Ureter (tissue), 1 donor: ENCODE measurements around the gene BZW2. TPM values are rescaled to one million over a fixed set of nuclear protein-coding genes. Genes with fewer than 3 reads are reported as not detected.
A peak's percentile ranks its signal among the peaks of the same experiment; 100 is the strongest.
"Not testable (repeated sequence)": the region's sequence is repeated elsewhere in the genome, so short reads cannot be mapped to it uniquely, and the experiment has no call there.

ENCODE experiments used
- DNase-seq: peaks from one replicate; pipeline ENCODE4 v3.0.0-alpha.2; 2020; ENCODE audit warnings: low spot score
- total RNA-seq: library from RNA; stranded (reverse); gene quantifications from one replicate; pipeline ENCODE4 v1.2.4, GENCODE V29; 2023
- donor health status: DM: yes; HTN: yes; CAD: no.

Gene BZW2
- total RNA-seq, 1 donor from 2014 or later, result 96.3 TPM

DNA sequence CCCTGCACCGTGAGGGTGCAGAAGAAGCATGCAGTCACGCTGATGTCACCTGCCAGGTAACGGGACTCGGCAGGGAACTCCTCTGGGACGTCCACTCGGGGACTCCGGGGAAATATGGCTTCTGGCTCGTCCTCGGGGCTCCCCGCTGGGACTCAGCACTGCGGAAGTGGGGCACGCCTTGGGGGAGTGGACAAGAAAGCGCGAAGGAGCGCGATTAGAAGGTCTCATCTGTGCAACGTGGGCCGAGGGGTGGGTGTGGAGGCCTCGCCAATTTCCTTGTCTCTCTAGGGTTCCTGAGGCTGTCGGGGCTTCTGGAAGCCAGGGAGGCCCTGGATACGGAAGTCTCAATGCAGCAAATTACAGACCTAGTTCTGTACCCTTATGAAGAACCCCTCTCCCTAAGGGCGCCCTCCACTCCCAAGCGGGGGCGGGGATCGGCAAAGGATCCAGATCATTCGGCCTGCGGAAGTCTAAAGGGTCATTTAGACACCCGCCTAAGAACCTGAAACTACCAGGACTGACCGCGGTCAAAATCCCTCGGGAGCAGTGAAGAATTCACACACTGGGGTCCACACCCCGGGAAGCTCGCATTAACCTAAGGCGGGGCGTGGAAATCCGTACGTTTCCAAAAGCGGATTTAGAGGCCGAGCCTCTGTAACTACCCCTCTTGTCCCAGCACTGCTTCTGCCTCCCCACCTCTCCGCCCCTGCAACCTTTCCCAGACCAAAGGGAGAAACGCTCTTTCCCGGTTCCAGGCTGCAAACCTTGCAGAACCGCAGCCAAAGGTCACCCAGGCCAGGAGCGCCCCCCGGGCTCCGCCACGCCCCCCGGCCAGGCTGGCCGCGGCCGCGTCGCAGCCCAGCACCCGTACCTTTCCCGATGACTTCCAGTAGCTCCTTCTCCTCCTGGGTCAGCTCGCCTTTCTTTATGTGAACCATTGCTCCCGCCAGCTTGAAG, 1.1 kb upstream of the BZW2 start:
- peak; percentile 65 for DNase-seq

DNA sequence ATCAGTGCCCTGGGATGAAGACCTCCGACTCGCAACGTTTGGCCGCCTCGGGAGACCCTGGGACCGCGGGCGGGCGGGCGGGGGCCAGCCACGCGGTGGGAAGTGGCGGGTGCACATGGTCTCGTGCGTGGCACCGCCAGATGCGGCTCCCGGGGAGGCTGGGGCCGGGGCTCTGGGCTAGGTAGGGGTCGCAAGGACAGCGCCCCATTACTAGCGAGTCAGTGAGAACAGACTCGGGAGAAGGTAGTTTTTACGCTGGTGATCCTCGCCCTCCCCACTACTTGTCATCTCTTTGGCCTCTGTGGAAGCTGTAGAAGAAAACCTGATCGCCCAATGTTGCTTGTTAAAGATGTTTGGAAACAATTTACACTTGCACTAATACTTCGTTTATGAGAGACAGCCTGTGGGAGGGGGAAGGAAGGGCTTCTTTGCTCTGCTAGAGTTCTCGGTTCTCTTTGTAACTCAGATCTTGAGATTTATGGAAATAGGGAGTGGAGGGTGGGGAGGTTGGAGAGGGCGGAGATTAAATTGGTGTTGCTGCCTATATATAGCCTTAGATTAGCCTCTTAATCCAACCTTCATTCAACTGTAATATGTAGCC, 591 bp downstream of the BZW2 start:
- DNase-seq, result no peak

DNA sequence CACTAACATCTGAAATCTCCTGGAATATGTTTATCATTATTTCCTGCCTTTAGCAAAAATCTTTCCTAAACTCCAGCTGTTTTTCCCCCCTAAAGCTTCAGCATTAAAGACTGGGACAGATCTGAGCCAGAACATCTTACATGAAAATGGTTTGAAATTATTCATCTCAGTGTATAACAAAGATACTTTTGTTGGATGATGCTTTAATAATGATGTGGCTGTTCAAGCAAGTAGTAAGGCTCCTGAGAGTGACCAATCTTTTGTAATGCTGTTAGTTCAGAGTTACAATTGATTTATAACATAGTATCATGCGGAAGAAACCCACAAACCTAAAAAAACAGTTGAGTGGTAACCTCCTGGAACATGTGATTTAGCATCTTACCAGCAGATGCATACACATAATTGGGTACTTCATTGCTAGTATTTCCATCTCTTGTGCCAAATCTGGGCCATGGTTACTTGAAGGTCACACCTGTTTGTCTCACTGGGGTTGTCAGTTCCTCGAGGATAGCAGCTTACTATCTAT, 1.5 kb downstream of the BZW2 start:
- DNase-seq, result no peak

DNA sequence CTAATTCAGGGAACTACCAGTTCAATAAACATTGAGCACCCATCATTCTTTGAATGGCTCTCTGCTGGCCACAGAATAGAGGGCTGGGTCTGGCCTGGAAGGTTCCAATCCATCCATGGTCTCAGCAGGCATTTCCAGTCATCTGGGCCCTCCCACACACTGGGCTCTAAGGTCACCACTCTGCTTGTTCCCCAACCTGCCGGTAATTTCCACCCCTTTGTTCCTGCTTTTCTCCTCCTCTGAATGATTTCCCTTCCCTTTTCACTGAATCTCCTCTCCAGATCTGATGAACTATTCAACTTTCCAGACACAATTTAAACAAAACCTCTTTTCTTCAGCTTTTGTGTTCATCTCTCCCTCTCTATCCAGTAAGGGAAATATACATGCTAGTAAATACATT, 2.6 kb downstream of the BZW2 start:
- no peak for DNase-seq

DNA sequence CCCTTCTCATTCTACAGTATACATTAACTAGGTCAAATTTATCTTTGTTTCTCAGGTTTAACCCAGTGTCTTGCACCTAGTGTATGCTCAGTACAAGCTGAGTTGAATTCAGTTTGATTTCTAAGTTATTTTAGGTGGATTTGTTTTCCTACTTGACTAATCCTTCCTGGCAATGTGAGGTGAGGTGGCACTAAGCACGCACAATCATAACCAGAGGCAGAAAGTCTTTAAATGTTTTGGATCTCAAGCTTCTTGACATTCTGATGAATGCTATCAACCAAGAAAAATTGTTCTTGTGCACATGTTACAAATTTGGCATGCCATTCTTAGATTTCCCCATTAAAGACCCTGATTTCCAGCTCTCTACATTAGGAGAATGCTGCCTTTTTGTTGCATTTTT, 3.2 kb downstream of the BZW2 start:
- no peak for DNase-seq

DNA sequence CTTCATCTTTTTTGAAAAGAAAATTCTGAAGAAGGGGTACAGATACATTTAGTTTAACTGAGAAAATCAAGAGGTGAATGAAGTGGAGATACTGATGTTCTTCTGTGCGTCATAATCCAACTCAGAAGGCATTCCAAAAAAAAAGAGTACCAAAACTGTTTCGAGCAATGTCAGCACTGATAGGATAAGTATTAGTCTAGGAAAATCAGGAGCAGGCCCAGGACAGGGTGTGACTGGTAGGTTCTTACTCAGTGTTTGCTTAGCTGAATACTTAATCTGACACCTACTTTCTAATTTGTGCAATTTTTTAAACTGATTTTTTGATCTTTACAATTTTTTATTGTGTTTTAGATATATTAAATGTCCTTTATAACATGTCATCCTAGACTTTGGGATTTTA, 4.3 kb downstream of the BZW2 start:
- no peak for DNase-seq

DNA sequence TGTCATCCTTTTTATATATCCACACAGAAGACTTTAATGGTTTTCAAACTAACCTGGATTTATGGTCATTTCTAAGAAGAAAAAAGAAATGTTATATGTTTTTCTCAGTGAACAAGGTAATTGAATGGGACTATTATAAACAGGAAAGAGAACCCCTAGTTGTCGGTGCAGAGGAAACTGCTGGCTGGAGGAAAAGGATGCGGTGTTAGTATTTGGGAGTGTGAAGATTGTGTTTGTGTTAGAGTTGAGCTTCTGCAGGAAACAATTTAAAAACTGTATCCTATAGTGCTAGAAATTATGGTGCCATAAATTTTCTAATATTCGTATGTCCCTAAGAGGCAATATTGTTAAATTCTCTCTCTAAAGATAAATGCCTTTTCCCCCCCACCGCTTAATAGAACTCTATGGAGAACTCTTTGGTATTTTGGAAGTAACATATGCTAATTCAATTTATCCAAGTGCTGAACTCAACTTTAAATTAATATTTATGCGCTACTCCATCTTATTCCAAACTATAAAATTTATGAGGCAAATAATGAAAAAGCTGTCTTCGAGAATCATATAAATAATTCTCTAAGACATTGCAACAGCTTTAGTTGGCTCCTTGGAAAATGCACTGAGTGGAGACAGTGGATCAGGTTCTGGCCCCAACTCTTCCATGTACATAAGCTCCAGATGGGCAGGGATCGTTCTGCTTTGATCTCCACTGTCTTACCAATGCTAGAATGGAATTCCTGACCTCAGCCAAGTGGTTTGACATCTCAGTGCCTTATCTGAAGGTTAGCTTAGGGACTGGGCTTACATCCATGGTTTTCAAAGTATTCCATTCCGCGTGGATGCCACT, 5.6 kb downstream of the BZW2 start:
- no peak for DNase-seq

DNA sequence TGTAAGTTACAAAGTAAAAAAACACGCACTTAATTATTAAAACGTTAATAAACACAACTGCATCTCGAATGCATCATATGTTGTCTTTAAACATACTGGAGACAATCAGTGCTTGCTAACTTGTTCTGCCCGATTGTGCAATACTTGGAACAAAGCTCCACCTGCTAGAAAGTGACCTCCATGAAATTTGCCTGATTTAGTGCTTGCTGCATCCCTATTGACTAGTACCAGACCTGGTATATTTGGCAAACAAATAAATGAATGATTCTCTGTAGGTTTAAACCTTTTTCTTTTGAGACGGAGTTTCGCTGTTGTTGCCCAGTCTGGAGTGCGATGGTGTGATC, 6.2 kb downstream of the BZW2 start:
- no peak for DNase-seq

DNA sequence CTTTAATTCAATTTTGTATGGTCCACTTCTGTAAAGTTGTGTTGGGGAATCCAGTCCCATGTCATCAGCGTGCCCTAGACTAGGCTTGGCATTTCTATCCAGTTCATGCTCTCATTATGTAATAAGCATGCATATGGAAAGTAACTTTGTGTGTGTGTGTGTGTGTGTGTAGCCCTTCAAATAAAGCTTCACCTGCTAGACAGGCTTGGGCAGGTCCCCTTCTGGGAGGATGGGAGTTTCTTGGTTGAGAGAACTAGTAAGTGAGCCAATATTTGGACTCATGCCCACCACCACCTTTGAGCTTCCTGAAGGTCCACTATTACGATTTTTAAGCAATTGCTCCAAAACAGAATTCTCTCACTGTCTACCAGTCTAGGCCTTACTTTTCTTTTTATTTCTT, 6.9 kb downstream of the BZW2 start:
- peak; percentile 83 for DNase-seq

DNA sequence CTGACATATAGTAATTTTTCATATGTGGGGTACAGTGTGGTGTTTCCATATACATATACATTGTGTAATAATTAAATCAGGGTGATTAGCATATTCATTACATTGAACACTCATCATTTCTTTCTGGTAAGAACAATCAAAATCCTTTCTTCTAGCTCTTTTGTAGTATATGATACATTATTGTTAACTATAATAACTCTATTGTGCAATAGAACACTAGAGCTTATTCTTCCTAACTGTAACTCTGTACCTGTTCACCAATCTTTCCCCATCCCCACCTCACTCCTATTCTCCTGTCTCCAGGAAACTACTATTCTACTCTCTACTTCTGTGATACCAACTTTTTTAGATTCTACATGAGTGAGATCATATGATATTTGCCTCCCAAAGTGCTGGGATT, 9.4 kb downstream of the BZW2 start:
- DNase-seq, result no peak

DNA sequence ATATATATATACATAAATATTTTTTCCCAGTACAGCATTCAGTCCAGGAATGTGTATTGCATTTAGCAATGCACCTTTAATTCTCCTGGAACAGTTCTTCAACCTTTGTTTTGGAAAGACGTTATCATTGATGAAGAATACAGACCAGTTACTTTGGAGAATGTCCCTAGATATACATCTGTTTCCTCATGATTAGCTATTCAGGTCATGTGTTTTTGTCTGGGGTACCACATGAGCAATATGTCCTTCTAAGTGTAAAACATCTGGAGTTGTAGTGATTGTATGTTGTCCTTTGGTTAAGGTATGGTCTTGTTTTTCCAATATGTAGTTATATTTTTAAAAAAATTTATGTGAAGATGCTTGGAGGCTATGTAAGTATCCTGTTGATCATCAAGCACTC, 10.2 kb downstream of the BZW2 start:
- DNase-seq, result no peak

DNA sequence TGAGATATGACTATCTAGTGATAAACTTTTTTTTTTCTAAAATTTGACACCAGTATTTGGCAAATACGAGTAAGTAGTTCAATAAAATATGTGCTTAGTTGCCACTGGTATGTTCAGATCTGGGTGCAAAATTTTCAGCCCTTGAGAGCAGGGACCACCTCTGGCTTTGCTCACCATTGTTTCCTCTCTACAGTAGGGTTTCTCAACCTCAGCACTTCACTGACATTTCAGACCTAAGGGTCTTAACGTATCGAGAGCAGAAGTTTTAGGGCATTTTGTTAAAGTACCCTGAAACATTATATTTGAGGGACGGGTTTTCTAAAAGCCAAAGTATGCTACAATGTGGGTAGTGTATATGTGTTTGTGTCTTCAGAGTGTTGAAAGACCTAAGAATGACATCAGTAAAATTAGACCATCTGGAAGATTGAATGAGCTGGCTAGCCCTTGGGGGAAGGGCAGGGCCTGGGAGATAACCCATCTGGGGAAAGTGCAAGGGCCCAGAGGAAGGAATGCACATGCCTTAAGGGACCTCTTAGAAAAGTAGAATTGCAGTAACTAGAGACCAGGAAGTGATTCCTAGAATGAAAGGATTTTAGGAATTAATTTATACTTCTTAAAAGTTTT, 11.8 kb downstream of the BZW2 start:
- no peak for DNase-seq

DNA sequence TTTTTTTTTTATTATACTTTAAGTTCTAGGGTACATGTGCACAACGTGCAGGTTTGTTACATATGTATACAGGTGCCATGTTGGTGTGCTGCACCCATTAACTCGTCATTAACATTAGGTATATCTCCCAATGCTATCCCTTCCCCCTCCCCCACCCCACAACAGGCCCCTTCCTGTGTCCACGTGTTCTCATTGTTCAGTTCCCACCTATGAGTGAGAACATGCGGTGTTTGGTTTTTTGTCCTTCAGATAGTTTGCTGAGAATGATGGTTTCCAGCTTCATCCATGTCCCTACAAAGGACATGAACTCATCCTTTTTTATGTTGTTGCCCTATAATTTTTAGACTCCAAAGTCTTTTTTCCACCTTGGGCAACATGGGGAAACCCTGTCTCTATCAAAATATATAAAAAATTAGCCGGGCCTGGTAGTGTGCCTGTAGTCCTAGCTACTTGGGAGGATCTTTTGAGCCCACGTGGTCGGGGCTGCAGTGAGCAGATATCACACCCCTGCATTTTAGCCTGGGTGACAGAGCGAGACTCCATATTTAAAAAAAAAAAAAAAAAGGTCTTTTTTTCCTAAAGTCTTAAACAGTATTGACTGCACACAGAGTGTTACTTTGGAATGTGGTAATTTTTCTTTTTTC, 14.0 kb downstream of the BZW2 start:
- not testable (repeated sequence) for DNase-seq

DNA sequence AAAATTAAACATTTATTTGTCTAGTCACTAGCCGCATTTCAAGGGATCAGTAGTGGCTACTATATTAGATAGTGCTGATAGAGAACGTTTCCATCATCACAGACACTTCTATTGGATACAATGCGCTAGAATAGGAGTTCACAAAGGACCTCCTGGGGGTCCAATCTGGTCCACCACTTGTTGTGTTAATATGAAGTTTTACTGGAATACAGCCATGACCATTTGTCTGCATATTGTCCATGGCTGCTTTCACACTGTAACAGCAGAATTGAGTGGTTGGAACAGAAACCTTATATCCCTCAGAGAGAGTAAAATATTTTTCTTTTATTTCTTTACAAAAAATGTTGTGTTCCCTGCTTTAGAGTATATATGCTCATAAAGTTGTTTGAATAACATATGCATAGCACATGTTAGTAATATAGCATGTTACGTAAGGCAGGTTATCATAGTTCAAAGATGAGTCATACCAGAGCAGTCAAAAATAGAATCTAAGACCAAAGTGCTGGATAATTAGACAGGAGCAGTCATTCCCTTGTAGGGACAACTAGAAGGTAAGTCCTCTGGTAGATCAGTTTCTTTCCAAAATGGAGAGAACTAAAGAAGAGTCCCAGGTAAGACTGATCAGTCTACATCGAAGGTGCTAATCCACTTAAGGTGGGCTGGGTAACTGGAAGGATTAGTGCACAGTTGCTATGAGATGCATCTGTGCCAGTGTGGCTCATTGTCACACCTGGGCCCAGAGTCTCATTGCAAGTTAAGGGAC, 14.9 kb downstream of the BZW2 start:
- DNase-seq, result no peak

DNA sequence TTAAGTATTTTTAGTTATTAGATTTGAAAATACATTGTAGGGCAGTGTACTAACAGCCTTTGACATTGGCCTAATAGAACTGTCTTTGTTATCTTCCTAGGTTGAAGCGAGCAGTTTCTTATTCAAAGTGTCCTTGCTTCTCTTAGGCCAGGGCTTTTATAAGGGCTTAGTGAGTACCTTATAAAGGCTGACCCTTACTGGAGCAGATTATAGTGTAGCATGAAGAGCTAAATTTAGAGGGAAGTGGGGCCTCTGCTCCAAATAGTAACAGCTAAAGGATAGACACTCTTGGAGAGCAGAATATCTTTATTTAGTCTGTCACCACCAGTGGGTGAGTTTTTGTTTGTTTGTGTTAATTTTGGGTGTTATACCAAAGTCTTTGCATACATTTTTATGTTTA, 15.9 kb downstream of the BZW2 start:
- DNase-seq, result no peak

DNA sequence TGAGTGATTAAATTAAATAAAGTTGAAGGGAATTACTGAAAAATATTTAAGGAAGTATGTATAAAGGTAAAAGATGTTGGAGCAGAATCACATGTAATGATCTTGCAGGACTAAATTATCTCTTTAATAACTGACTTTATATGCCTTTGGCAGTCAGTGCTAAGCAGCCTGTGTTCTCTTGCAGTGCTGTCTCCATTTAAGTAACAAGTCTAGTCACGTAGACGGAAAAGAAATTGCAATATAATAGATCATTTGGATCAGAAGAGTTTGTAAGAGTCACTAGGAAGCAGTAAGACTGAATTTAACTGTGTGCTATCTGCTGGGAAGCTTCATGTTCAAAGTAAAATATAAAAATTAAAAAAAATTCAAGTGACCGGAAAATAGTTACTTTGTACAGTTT, 21.4 kb downstream of the BZW2 start:
- DNase-seq, result no peak

DNA sequence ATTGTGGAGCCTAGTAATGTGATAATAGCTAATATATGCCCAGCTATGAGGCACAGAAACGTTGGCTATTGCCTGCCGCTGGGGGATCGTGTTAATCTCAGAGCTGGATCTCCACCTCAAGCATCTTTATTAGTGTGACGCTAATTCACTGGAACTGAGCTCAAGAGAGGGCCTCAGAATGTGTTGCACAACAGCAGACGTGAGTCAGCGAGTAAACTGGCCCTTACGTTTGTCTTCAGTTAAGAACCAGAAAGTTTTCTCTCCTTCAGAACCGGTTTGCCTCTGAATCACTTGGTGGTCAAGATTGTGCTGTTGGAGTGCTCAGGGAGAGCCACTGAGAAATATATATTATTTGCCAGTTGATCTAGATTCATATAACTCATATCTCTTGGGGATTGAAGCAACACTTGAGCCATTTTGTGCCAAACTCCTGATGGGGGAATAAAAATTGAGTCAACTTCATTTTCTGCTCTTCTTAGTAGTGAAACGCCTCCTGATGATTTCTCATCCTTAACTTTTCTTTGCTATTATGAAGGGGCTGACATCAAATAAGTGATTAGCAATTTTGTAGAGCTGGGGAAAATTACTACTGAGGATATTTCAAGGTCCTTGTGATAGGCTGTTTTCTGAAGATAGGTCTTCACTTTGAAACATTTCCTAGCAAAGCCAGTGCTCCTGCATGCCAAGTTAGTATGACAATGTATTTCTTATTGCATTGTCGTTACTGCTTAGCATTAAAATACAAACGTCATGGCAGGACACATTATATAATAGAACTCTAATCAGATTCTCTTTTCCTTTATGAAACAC, 22.3 kb downstream of the BZW2 start:
- peak; percentile 85 for DNase-seq

DNA sequence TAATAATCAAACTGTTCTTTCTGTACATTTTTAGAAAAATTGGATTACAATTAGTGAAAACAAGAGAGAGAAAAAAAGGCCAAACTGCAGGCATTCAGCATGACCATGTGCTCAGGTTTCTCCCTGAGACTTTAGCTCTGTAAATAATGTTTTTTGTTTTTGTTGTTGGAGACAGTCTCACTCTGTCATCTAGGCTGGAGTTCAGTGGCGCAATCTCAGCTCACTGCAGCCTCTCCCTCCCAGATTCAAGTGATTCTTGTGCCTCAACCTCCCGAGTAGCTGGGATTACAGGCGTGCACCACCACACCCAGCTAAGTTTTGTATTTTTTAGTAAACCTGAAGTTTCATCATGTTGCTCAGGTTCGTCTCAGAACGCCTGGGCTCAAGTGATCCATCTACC, 23.0 kb downstream of the BZW2 start:
- DNase-seq, result no peak

DNA sequence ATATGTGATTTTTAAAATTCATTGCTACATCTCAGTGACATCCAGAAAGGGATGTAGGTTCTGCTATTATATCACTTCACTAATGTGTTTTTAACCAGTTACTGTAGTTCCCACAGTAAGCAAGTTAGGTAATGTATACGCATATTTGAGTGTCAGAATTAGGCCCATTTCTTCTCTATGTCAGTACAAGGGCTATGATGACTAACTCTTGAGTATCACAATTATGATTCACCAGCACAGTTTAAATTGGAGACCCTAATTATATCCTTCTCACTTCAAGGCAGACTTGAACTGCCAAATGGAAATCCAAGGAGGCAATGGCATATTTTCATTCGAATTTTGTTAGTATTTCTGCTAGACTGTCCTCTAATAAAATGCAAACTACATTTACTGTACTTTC, 23.6 kb downstream of the BZW2 start:
- DNase-seq, result no peak

DNA sequence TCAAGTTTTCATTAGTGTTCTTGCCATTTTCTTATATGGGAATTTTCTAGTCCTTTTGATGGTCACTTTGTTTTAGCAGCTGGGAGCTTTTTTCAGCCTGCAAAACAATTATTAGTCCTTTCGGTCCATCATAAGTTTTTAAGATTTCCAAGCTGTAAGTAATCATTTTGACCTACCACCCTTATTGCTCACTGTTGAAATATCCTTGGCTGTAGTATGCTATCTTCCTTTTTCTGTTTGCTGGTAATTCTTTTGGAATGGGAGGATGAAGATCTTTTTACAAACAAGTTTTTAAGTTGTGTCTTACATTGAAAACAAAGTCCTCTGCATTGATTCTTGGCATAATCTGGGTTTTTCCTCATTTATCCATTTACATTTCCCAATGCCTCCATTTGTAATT, 24.0 kb downstream of the BZW2 start:
- DNase-seq, result no peak
